ENCODE data around the gene APRT. TPM values are rescaled to one million over a fixed set of nuclear protein-coding genes. Genes with fewer than 3 reads are reported as not detected.
A peak's percentile ranks its signal among the peaks of the same experiment; 100 is the strongest.

APRT gene
- total and polyA plus RNA-seq, 5 donors from 2014 or later: 145 to 489 (median 418) TPM

DNA sequence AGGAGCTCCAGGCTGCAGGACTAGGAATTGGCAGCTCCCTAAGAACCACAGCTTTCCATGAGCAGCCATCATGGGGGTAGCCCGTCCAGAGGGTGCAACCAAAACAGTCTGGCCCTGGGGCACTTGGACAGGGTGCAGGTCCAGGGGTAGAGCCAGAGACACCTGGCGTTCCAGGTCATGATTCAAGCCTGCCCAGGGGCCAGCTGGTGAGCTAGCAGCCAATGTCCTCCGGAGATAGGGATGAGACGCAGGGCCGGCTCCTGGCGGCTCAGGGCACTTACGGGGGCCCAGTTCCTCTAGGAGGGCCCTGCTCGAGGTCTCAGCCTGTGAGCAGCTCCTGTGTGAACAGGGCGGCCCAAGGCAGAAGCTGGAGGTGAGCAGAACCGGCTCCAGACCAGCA lies 48.8 kb downstream of the APRT start:
- Mint-ChIP-seq H3K27ac (no peak overlapping the region), H3K4me3 (no peak overlapping the region), H3K27me3 (no peaks in the 10 kb centered on the region), H3K4me1 (peaks cover 0 to 46% (median 21%) of the 10 kb centered on the region in 4 donors), H3K36me3 (peaks cover 3% of the 10 kb centered on the region), H3K9me3 (no peaks in the 10 kb centered on the region)
- no peaks in the 10 kb centered on the region for H3K27me3 ChIP-seq (ENCODE audit: control insufficient read depth, insufficient read depth, low read length)
- DNase-seq (no peak), ATAC-seq (ENCODE audit: low read depth in 2 of 2) (no peak)
- H3K9me3 ChIP-seq (ENCODE audit: control insufficient read depth in 2 of 2, low read length in 2 of 2): no peaks in the 10 kb centered on the region
- H3K4me1 ChIP-seq (ENCODE audit: control insufficient read depth, insufficient read depth, low read length, poor library complexity, severe bottlenecking): peaks cover 49% of the 10 kb centered on the region
- H3K27ac ChIP-seq (ENCODE audit: insufficient read depth, low read length, poor library complexity, severe bottlenecking): no peak overlapping the region
- peaks cover 11% of the 10 kb centered on the region for H3K36me3 ChIP-seq (ENCODE audit: control insufficient read depth, insufficient read depth, low read length)
- H3K4me3 ChIP-seq (ENCODE audit: low read depth, low read length): no peak overlapping the region

DNA sequence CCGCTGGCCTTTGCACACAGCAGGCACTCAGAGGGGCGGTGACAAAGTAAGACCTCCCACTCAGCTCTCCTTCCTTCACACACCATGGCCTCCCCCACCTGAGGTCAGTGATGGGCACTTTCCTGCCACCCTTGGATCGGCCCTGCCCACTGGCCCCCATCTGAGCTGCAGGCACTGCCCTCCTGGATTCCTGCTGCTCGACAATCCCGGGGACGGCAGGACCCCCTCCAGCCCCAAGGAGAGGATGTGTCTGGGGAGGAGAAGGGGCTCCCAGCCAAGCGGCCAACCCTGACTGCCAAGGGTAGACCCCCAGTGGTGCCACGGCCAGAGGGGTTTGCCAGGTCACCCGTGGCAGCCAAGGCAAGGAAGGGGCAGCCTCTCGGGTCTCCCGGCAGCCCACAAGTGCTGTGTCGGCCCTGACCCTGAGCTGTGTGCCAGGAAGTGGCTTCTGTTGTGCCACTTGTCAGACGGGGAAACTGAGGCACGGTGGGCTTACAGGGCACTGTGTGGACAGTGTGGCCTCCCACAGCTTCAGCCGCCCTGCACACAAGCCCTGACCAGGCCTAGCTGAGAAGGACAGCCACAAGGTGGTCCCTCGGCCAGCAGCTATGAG lies 49.4 kb downstream of the APRT start:
- no peak overlapping the region for H3K27ac ChIP-seq (ENCODE audit: insufficient read depth, low read length, poor library complexity, severe bottlenecking)
- Mint-ChIP-seq H3K9me3 (no peaks in the 10 kb centered on the region), H3K36me3 (peaks cover 3% of the 10 kb centered on the region), H3K4me1 (peaks cover 0 to 46% (median 21%) of the 10 kb centered on the region in 4 donors), H3K27ac (no peak overlapping the region), H3K4me3 (no peak overlapping the region), H3K27me3 (no peaks in the 10 kb centered on the region)
- no peaks in the 10 kb centered on the region for H3K9me3 ChIP-seq (ENCODE audit: control insufficient read depth in 2 of 2, low read length in 2 of 2)
- no peaks in the 10 kb centered on the region for H3K27me3 ChIP-seq (ENCODE audit: control insufficient read depth, insufficient read depth, low read length)
- ATAC-seq (ENCODE audit: low read depth in 2 of 2): no peak
- peaks cover 11% of the 10 kb centered on the region for H3K36me3 ChIP-seq (ENCODE audit: control insufficient read depth, insufficient read depth, low read length)
- DNase-seq: no peak
- H3K4me1 ChIP-seq (ENCODE audit: control insufficient read depth, insufficient read depth, low read length, poor library complexity, severe bottlenecking): peaks cover 48% of the 10 kb centered on the region
- no peak overlapping the region for H3K4me3 ChIP-seq (ENCODE audit: low read depth, low read length)

DNA sequence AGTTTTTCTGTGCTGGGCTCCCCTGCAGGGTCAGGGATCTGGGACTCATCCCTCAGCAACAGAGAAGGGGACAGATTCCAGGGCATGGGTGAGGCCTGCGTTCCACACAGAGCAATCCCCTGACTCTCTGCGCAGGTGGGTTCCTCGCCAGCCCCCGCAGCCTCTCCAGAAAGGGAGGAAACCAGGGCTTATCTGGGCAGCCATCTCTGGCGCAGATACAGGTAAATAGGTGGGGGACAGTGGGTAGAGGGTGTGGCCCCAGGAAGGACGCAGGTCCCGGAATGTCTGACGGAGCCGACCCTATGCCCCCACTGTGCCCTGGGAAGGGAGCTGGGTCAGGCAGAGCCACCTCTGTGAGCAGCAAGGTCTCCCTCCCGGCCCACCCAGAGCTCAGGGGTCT lies 49.9 kb downstream of the APRT start:
- no peaks in the 10 kb centered on the region for H3K27me3 ChIP-seq (ENCODE audit: control insufficient read depth, insufficient read depth, low read length)
- Mint-ChIP-seq H3K9me3 (no peaks in the 10 kb centered on the region), H3K4me1 (peaks cover 0 to 44% (median 17%) of the 10 kb centered on the region in 4 donors), H3K36me3 (peaks cover 3% of the 10 kb centered on the region), H3K27ac (no peak overlapping the region), H3K4me3 (no peak overlapping the region), H3K27me3 (no peaks in the 10 kb centered on the region)
- ATAC-seq (ENCODE audit: low read depth in 2 of 2) (no peak), DNase-seq (no peak)
- H3K9me3 ChIP-seq (ENCODE audit: control insufficient read depth in 2 of 2, low read length in 2 of 2): no peaks in the 10 kb centered on the region
- no peak overlapping the region for H3K27ac ChIP-seq (ENCODE audit: insufficient read depth, low read length, poor library complexity, severe bottlenecking)
- H3K36me3 ChIP-seq (ENCODE audit: control insufficient read depth, insufficient read depth, low read length): peaks cover 11% of the 10 kb centered on the region
- no peak overlapping the region for H3K4me3 ChIP-seq (ENCODE audit: low read depth, low read length)
- H3K4me1 ChIP-seq (ENCODE audit: control insufficient read depth, insufficient read depth, low read length, poor library complexity, severe bottlenecking): peaks cover 43% of the 10 kb centered on the region

DNA sequence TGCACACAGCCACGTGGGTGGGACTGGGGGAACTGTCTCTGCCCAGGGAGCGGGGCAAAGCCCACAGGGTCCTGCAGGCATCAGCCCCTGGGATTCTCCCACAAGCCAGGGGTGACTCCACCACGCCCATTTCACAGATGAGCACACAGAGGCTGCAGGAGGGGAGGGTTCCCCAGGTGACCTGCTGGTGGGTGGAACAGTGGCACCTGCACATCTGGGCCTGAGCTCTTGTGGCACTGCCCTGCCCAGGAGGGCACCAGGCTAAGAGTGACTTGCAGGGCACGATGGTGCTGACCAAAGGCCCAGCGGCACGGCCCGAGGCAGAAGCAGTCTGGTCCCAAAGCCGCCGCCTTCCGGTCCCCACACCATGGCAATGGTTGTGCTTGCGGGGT lies 50.6 kb downstream of the APRT start:
- H3K27me3 ChIP-seq (ENCODE audit: control insufficient read depth, insufficient read depth, low read length): no peaks in the 10 kb centered on the region
- no peaks in the 10 kb centered on the region for H3K9me3 Mint-ChIP-seq
- H3K36me3 ChIP-seq (ENCODE audit: control insufficient read depth, insufficient read depth, low read length): peaks cover 11% of the 10 kb centered on the region
- H3K36me3 Mint-ChIP-seq: peaks cover 3% of the 10 kb centered on the region
- H3K9me3 ChIP-seq (ENCODE audit: control insufficient read depth in 2 of 2, low read length in 2 of 2): no peaks in the 10 kb centered on the region
- H3K4me1 Mint-ChIP-seq: peaks cover 0 to 44% (median 13%) of the 10 kb centered on the region in 4 donors
- no peak for DNase-seq
- H3K27ac ChIP-seq (ENCODE audit: insufficient read depth, low read length, poor library complexity, severe bottlenecking): no peak overlapping the region
- H3K4me3 Mint-ChIP-seq: no peak overlapping the region
- H3K4me1 ChIP-seq (ENCODE audit: control insufficient read depth, insufficient read depth, low read length, poor library complexity, severe bottlenecking): peaks cover 42% of the 10 kb centered on the region
- ATAC-seq (ENCODE audit: low read depth in 2 of 2): no peak
- no peak overlapping the region for H3K4me3 ChIP-seq (ENCODE audit: low read depth, low read length)
- no peaks in the 10 kb centered on the region for H3K27me3 Mint-ChIP-seq
- no peak overlapping the region for H3K27ac Mint-ChIP-seq

DNA sequence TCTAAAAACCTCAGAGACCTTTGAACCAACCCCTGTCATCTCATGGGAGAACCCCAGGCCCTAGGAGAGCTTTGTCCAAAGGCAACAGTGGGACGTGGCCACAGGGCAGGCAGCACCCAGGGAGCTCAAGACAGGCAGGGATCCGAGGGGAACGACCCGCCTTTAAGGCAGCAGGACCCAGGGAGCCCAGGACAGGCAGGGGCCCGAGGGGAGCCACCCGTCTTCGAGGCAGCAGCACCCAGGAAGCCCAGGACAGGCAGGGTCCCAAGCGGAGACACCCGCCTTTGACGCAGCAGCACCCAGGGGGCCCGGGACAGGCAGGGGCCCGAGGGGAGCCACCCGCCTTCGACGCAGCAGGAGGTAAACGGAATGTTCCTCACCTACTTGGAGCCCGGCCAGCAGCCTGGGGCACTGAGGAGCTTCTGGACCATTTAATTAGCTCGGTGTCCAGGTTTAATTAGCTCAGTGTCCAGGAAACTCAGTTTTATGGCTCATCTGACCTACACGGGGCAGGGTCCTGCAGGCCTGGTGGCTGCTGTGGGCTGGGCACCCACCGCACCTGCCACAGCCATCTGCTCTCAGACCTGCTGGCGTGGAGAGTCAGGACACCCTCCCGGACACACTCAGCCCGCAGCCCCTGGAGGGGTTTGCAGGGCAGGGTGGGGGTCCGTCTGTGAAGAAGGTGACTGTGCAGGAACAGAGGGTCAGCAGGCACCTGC lies 51.1 kb downstream of the APRT start:
- peak overlapping the region in 2 of 4 donors; percentile 31 to 39 for H3K4me3 Mint-ChIP-seq
- peaks cover 0 to 42% (median 13%) of the 10 kb centered on the region in 4 donors for H3K4me1 Mint-ChIP-seq
- Histone ChIP-seq H3K4me1 (ENCODE audit: control insufficient read depth, insufficient read depth, low read length, poor library complexity, severe bottlenecking) (peaks cover 47% of the 10 kb centered on the region), H3K9me3 (ENCODE audit: control insufficient read depth in 2 of 2, low read length in 2 of 2) (no peaks in the 10 kb centered on the region), H3K36me3 (ENCODE audit: control insufficient read depth, insufficient read depth, low read length) (peaks cover 11% of the 10 kb centered on the region), H3K4me3 (ENCODE audit: low read depth, low read length) (no peak overlapping the region), H3K27me3 (ENCODE audit: control insufficient read depth, insufficient read depth, low read length) (no peaks in the 10 kb centered on the region), H3K27ac (ENCODE audit: insufficient read depth, low read length, poor library complexity, severe bottlenecking) (peak overlapping the region; percentile 69)
- peak overlapping the region in 1 of 3 donors; percentile 55 for H3K27ac Mint-ChIP-seq
- no peaks in the 10 kb centered on the region for H3K9me3 Mint-ChIP-seq
- no peaks in the 10 kb centered on the region for H3K27me3 Mint-ChIP-seq
- ATAC-seq (ENCODE audit: low read depth in 2 of 2) (no peak), DNase-seq (no peak)
- peaks cover 3% of the 10 kb centered on the region for H3K36me3 Mint-ChIP-seq

DNA sequence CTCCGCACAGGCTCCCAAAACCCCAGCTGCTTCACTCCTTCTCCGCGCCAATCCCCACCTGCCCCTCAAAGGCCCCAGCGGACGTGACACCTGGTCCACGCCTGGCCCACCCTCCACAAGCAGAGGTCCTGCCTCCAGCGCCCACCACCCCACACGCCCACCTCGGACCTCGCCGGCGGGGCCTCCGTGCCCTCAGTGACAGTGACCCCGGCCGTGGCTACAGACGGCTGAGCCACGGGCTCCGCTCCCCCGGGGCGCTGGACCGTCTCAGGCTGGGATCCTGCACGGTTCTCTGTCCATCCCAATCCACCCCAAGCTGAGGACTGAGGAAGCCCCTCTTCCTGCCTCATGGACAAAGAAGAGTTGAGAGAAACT lies 51.8 kb downstream of the APRT start:
- Mint-ChIP-seq H3K36me3 (peaks cover 3% of the 10 kb centered on the region), H3K4me3 (peak overlapping the region in 2 of 4 donors; percentile 31 to 39), H3K9me3 (no peaks in the 10 kb centered on the region), H3K4me1 (peaks cover 0 to 46% (median 13%) of the 10 kb centered on the region in 4 donors), H3K27me3 (no peaks in the 10 kb centered on the region), H3K27ac (no peak overlapping the region)
- no peak for DNase-seq
- Histone ChIP-seq H3K27me3 (ENCODE audit: control insufficient read depth, insufficient read depth, low read length) (no peaks in the 10 kb centered on the region), H3K4me1 (ENCODE audit: control insufficient read depth, insufficient read depth, low read length, poor library complexity, severe bottlenecking) (peaks cover 47% of the 10 kb centered on the region), H3K9me3 (ENCODE audit: control insufficient read depth in 2 of 2, low read length in 2 of 2) (no peaks in the 10 kb centered on the region), H3K4me3 (ENCODE audit: low read depth, low read length) (no peak overlapping the region), H3K27ac (ENCODE audit: insufficient read depth, low read length, poor library complexity, severe bottlenecking) (peak overlapping the region; percentile 69), H3K36me3 (ENCODE audit: control insufficient read depth, insufficient read depth, low read length) (peaks cover 11% of the 10 kb centered on the region)
- ATAC-seq (ENCODE audit: low read depth in 2 of 2): no peak

Other genes with a start within 250 kb of the APRT start
- gene ZC3H18, start 241.5 kb downstream of the APRT start, total RNA-seq: 162 TPM
- gene ZC3H18, start 241.5 kb downstream of the APRT start, polyA plus RNA-seq: 10 to 100 TPM; 10.9 to 15.3 (median 12.8) TPM
- gene IL17C, start 173.4 kb downstream of the APRT start, total RNA-seq: 1.2 TPM
- not detected for gene IL17C, start 173.4 kb downstream of the APRT start, polyA plus RNA-seq
- gene CYBA, start 160.9 kb downstream of the APRT start, total RNA-seq: 351 TPM
- 100 to 1,000 TPM; 707 to 964 (median 782) TPM for gene CYBA, start 160.9 kb downstream of the APRT start, polyA plus RNA-seq
- 59.7 TPM for gene MVD, start 148.8 kb downstream of the APRT start, total RNA-seq
- 10 to 100 TPM; 19.6 to 27.8 (median 21.9) TPM for gene MVD, start 148.8 kb downstream of the APRT start, polyA plus RNA-seq
- 10.4 TPM for gene SNAI3, start 125.4 kb downstream of the APRT start, total RNA-seq
- 10 to 100 TPM; 13.5 to 17.4 (median 16.5) TPM for gene SNAI3, start 125.4 kb downstream of the APRT start, polyA plus RNA-seq
- gene RNF166, start 105.5 kb downstream of the APRT start, total RNA-seq: 420 TPM
- 100 to 1,000 TPM in 1 of 4 donors, 10 to 100 TPM in 3; 63.6 to 118 (median 97.3) TPM for gene RNF166, start 105.5 kb downstream of the APRT start, polyA plus RNA-seq
- 26.0 TPM for gene CTU2, start 105.4 kb downstream of the APRT start, total RNA-seq
- 10 to 100 TPM; 11.8 to 14.0 (median 12.6) TPM for gene CTU2, start 105.4 kb downstream of the APRT start, polyA plus RNA-seq
- 337 TPM for gene PIEZO1, start 26.7 kb downstream of the APRT start, total RNA-seq
- 10 to 100 TPM; 18.1 to 23.6 (median 19.9) TPM for gene PIEZO1, start 26.7 kb downstream of the APRT start, polyA plus RNA-seq
- gene CDT1, start 8.1 kb downstream of the APRT start, total RNA-seq: 4.8 TPM
- gene CDT1, start 8.1 kb downstream of the APRT start, polyA plus RNA-seq: 1 to 10 TPM in 2 of 4 donors, under 1 TPM in 2; 0.60 to 1.4 (median 1.2) TPM
- gene GALNS, start 45.0 kb upstream of the APRT start, total RNA-seq: 63.1 TPM
- 10 to 100 TPM in 3 of 4 donors, 1 to 10 TPM in 1; 8.1 to 13.9 (median 11.3) TPM for gene GALNS, start 45.0 kb upstream of the APRT start, polyA plus RNA-seq
- gene TRAPPC2L, start 45.2 kb upstream of the APRT start, total RNA-seq: 49.5 TPM
- 100 to 1,000 TPM; 111 to 164 (median 131) TPM for gene TRAPPC2L, start 45.2 kb upstream of the APRT start, polyA plus RNA-seq
- not detected for gene PABPN1L, start 54.7 kb upstream of the APRT start, total RNA-seq
- gene PABPN1L, start 54.7 kb upstream of the APRT start, polyA plus RNA-seq: not detected
- gene CBFA2T3, start 165.3 kb upstream of the APRT start, total RNA-seq: 1.3 TPM
- gene CBFA2T3, start 165.3 kb upstream of the APRT start, polyA plus RNA-seq: under 1 TPM in 1 of 4 donors, not detected in 3; 0.25 TPM